Measurements from ENCODE around the gene ZBTB40.

ZBTB40 gene

GRCh38 chr1:22436948-22437347, 14.7 kb upstream of the ZBTB40 start:
- DNase-seq = no peak

- DNase-seq = no peak
Measured at GRCh38 chr1:22437573-22437972, 14.1 kb upstream of the ZBTB40 start.

GRCh38 chr1:22440582-22440981, 11.1 kb upstream of the ZBTB40 start:
- no peak for DNase-seq

GRCh38 chr1:22442212-22442894, 9.3 kb upstream of the ZBTB40 start:
- no peak for DNase-seq

GRCh38 chr1:22443332-22443731, 8.3 kb upstream of the ZBTB40 start:
- no peak for DNase-seq

GRCh38 chr1:22444856-22445255, 6.8 kb upstream of the ZBTB40 start:
- no peak for DNase-seq

GRCh38 chr1:22447621-22448111, 4.0 kb upstream of the ZBTB40 start:
- DNase-seq = no peak

- no peak for DNase-seq
Measured at GRCh38 chr1:22449636-22450035, 2.0 kb upstream of the ZBTB40 start.

- no peak for DNase-seq
Measured at GRCh38 chr1:22450351-22451021, 1.2 kb upstream of the ZBTB40 start.

GRCh38 chr1:22452481-22452957, 868 bp downstream of the ZBTB40 start:
- DNase-seq = no peak

GRCh38 chr1:22453181-22453580, 1.5 kb downstream of the ZBTB40 start:
- no peak for DNase-seq

- no peak for DNase-seq
Measured at GRCh38 chr1:22454476-22455056, 2.9 kb downstream of the ZBTB40 start.

- no peak for DNase-seq
Measured at GRCh38 chr1:22457345-22457744, 5.7 kb downstream of the ZBTB40 start.

GRCh38 chr1:22457836-22458235, 6.2 kb downstream of the ZBTB40 start:
- no peak for DNase-seq

GRCh38 chr1:22461100-22461499, 9.4 kb downstream of the ZBTB40 start:
- DNase-seq = no peak

GRCh38 chr1:22461678-22462527, 10.3 kb downstream of the ZBTB40 start:
- no peak for DNase-seq

GRCh38 chr1:22462928-22463327, 11.3 kb downstream of the ZBTB40 start:
- no peak for DNase-seq

GRCh38 chr1:22465015-22465565, 13.4 kb downstream of the ZBTB40 start:
- DNase-seq = no peak

GRCh38 chr1:22465671-22466070, 14.0 kb downstream of the ZBTB40 start:
- no peak for DNase-seq

GRCh38 chr1:22470227-22470626, 18.6 kb downstream of the ZBTB40 start:
- no peak for DNase-seq

GRCh38 chr1:22471078-22471477, 19.4 kb downstream of the ZBTB40 start:
- DNase-seq = no peak

- no peak for DNase-seq
Measured at GRCh38 chr1:22471610-22472009, 20.0 kb downstream of the ZBTB40 start.

GRCh38 chr1:22472596-22472995, 20.9 kb downstream of the ZBTB40 start:
- DNase-seq = no peak
